Eye (tissue), 1 donor: ENCODE data around the gene NUDT1.

ENCODE experiments used
- DNase-seq: peaks from one replicate; pipeline ENCODE4 v3.0.0-alpha.2; 2015

NUDT1 gene

DNA sequence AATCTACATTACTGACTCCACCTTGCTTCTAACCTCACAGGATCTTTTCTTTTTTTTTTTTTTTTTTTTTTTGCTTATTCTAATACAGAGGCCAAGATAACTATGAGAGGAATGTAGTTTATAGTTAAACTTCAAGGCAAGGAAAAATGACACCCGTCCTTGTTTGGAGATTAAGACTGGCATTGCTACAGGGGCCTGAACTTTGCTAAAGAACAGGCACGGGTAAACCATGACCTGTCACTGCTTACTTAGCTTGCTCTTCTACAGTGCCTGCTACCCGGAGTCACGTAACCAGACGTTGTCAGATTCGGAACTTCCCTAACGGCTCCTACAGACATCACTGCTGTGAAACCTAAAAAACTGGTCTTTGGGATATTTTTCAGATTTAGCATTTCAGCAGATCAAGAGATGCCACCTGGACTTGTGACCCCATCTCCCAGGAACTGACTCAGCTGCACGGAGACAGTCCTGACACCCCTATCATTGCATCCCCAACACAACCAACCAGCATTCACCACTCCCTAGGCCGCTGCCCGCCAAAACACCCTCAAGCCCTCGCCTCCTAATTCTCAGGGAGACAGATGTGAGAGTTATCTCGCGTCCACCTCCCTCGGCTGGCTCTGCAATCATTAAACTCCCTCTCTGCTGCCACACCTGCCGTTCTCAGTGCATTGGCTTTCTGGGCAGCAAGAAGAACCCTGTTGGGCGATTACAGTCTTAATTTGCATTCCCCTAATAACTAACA is 36.8 kb upstream of the NUDT1 start:
- no peak for DNase-seq

DNA sequence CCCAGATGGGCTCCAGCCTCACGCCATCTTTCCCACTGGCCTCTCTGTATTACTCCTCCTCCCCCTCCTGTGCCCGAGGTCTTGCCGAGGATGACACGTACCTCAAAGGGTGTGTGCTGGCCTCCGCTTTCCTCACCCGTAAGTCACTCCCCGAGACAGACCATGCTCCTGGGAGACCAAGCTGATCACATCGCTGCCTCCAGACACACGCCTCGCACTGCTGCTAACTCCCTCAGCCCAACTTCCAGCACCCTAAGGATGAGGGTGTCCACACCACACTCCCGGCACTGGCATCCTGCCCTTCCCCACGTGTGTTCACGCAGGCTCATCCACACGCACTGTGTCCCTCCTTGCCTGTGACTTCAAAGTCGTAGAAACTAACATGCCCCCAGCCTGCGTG is 33.3 kb upstream of the NUDT1 start:
- no peak for DNase-seq

DNA sequence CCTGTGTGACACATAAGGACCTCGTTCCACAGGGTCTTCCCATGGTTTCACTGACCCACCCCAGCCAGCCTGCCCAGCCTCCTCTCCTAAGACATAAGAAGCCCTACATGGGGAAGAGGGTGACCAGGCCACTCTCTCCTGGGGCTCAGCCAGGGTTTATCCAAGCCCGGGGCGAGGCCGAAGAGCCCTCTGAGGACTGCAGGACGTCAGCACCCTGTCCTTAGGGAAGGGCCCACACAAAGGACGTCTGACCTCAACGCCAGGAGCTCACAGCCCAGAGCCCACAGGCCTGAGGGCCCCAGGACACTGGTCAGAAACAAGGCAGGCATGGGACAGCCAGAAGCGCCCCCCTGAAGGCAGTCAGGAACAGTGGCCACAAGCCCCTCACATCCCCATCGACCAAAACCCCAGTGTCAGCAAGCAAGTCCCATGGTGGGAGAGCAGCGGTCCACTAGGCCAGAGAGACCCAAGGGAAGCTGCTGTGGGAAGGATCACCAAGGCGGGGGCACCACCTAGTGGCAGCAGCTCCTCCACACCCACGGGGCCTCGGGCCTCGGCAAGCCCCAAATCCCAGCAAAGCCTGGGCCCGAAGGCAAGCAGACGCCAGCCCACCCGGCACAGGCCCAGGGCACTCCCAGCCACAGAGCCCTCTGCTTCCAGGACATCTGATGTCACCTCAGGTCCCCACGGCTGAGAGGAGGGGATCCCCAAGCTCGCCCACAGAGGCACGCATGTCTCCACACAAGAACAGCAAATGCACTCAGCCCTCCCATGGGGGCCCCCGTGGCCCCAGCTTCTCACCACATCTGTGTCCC is 32.7 kb upstream of the NUDT1 start:
- peak; percentile 92 for DNase-seq

DNA sequence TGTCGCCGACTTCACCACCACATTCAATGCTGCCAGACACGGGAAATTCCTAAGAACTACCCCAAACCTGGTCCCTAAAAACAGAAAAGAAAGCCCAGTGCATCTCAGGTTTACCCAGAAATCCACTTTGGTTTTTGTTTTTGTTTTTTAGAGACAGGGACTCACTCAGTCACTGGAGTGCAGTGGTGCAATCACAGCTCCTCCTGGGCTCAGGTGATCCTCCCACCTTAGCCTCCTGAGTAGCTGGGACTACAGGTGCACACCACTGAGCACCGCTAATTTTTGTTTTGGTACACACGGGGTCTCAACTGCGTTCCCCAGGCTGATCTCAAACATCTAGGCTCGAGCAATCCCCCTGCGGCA is 32.1 kb upstream of the NUDT1 start:
- no peak for DNase-seq

DNA sequence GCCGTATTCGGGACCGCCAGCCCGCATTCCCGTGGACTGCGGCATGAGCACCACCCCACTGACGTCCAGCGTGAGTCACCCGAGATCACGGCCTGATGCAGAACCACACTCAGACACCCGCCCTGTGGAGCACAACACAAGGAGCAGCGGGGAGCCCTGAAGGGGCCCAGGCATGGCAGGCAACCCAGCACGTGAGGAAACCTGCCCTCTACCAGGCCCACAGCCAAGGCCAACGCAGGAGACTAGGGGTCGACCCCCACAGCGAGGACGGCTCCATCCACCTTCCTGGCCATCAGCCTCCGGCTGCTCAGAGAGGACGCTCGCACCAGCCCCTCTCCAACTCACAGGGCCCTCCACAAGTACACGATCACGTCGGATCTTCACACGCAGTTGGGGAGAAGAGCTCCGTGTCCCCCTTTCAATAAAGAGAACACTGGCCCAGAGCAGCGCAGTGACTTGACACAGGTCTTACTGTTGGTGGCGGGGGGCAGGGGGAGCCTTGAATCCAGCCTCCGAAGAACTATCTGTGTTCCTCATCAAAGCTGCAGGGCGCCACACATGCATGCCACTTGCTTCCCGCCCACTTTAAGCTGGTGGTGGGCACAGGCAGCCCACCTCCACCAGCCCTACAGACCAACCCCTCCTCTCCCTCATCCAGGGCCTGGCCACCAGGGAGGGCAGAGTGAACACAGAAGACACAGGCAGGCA is 31.3 kb upstream of the NUDT1 start:
- no peak for DNase-seq

DNA sequence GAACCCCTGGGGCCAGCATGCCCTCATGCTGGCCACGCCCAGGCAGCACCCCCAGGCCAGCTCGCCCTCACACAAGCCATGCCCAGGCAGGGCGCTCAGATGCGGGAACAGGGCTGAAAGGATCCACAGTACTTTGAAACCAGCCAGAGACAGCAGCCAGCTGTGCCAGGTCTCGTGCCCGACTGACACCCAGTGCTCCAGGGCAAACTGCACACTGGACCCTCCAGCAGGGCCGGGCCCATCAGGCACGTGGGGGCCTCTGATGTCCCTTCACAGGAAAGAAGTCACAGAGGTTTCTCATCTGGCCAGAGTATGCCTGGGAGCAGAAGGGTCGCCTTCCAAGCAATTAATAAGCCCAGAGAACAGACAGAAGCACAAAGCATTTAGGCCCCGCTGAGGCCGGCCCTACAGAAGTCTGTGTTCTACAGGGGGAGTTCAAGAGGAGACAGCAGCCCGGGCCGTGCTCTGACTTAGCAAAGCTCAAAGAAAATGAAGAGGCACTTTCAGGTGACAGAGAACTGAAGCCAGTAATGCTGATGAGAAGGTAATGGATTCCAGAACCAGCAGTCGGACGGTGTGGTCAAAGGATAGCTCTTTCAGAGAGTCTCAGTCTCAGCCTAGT is 30.7 kb upstream of the NUDT1 start:
- no peak for DNase-seq

DNA sequence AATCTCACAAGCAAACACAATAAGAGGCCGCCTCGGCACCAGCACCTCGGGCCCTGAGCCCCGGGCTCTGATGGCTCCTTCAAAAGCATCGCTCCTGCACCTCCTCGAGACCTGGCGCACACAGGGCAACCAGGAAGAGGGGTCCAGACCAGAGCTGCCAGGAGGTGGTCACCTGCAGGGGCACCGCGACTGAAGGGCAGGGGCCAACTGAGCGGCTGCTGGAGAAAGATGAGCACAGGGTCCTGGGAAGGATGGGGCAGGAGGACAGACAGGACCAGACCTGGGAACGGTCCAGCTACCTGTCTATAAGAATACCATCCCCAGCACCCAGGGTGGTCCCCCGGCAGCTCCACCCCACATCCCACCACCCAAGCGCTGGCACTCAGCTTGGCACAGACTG is 30.1 kb upstream of the NUDT1 start:
- DNase-seq: no peak

DNA sequence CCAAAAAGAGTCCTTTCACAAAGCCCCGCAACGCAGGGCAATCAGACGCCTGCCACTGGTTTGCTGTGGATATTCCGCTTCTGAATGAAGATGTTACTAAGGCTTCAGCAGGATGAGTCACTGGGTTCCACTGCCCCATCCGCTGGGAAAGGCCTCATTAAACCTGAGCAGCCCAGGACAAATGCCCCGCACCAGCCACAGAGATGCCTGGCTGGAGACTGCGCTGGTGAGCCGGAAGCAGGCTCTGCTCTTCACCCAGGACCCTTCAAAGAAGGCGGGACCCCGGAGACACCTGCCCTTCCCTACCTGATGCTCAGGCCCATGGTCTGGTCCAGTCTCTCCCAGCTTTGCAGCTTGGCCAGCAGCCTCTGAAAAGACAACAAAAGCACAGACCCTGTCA is 29.1 kb upstream of the NUDT1 start:
- no peak for DNase-seq

DNA sequence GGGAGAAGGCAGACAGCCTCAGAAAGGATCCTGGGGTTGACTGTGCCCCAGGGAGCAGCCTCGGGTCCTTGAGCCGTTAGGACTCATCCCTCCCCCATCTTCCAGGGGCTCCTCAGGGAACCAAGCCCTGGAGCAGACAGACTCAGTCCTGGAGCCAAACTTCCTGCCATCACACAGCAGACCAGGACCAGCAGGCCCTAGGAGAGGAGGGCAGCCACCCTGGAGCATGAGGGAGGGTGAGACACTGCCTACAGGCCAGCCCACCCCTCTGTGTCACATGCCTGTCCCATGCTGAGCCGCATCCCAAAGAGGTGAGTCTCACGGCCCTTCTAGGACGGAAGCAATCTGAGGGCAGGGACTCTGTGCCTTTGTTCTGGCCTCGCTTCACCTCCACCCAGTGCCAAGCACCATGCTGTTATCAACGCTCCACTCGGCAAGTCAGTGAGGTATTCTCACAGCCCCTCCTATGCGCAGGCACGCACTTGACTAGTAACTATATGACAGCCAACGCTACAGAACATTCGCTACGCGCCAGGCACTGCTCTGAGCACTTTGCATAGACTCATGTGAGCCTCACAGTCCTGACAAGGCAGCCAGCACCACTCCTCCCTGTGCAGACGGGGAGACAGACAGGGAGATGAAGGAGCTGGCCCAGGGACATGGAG is 28.3 kb upstream of the NUDT1 start:
- no peak for DNase-seq

DNA sequence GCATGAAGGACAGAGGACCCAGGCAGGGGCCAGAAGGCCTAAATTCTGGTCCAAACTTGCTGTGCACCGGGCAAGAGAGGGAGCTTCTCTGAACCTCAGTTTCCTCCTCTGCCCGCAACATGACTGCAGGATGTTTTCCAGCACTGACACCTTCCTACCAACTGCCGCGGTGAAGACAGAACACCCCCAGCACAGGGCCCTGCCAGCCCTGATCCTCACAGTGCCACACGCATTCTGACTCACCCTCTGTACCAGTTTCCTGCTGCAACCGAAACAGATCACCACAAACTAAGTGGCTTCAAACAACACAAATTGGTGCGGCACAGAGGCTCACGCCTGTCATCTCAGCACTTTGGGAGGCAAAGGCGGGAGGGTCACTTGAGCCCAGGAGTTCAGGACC is 27.4 kb upstream of the NUDT1 start:
- DNase-seq: no peak

DNA sequence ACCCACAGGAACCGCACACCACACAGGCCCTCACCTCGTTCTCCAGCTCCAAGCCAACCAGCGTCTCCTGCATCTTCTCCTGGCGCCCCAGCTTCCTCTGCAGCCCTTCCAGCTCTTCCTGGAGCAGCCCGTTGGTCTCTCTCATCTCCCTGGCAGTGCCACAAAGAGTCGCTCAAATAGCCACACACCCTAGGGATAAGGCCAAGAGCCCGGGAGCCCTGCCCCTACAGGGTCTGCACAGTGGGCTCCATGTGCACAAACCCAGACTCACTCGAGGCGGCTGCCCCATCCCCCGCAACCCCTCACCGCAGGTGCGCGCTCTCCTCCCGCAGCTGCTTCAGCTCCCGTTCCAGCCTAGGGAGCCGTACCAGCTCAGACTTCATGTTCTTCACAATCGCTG is 26.2 kb upstream of the NUDT1 start:
- no peak for DNase-seq

DNA sequence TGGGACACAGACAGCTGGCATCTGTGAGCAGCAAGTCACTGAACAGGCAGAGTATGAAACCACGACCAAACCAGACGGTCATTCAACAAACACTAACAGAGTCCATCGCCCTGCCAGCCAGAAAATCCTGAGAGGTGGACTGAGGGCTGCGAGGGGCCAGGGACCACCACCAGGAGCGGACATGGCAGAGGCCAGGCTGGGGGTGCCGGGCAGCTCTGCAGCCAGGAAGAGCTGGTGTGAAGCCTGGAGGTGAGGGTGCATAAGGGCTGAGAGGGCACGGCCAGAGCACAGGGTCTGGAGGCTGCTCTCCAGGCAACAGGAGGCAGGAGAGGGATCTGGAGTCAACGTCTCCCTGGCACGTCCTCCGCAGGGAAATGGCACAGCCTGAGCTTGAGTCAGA is 24.8 kb upstream of the NUDT1 start:
- DNase-seq: no peak

DNA sequence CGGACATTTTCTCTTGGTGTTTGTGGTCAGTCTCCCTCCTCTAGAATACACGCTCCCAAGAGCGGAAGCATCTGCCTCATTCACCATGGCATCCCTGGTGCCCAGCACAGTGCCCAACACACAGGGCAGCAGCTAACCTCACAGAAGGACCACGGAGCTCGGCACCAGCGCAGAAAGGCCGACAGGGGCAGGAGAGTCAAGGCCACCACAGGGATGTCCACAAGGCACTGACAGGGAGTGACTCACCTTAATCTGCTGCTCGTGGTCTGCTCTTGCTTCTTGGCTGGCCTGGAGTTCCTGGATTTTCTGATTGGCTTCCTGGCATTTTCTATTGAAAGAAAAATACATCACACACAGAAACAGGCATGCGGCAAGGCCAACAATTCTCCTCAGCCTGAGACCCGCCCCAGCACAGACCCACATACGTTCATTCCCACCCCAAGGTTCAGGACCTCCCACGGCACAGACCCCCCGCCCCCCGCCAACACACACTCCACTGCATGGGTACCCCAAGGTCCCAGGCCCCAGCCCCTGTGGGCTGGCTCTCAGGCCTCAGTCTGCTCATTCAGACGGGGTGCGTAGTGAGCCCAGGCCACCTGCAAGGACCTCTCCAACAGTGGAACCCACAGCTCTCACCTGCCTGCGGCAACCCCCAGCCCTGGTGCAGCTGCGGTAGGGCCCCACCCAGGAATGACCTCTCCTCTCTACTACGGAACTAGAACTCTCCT is 24.1 kb upstream of the NUDT1 start:
- DNase-seq: no peak

DNA sequence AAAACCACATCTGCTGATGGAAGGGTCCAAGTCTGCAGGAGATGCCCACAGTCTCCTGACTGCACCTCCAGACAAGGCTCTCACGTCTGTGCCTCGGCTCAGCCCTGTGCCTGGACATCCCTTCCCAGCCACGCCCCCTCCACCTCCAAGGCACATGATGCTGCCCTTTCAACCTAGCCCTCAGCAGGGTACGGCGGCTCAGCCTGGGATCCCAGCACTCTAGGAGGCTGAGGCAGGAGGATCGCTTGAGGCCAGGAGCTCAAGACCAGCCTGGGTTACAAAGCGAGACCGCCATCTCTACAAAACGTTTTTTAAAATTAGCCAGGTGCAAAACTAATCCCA is 23.6 kb upstream of the NUDT1 start:
- no peak for DNase-seq

DNA sequence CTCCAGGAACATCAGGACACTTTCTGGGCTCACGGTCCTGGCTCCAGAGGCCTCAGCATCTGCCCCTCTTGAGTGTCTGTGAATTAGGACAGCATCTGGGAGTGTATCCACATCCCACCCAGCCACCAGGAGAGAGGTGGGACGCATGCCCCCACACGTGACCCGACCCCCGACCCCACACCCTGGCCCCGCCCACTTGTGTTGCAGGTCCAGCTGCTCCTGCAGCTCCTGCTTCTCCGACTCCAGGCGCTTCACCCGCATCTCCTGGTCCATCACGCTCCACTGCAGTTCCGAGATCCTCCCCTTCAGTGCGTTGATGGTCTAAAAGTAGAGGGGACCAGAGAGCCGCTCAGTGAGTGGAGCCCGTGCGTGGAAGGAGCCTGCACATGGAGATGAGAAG is 22.9 kb upstream of the NUDT1 start:
- no peak for DNase-seq

DNA sequence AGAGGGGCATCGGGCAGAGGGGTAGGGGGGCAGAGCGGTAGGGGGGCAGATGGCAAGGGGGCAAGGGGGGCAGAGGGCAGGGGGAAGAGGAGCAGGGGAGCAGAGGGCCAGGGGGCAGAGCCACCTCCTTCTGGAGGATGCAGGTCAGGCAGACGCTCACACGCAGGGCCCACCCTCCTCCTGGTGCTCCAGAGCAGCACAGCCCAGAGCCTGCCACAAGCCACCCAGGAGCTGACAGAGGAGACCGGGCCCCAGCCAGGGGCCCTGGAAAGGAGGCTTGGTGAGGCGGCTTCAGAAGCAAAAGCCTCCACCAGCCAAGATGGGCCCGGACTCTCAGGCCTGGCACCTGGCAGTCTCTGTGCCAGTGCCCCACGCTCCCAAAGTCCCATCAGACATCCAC is 22.4 kb upstream of the NUDT1 start:
- DNase-seq: no peak

DNA sequence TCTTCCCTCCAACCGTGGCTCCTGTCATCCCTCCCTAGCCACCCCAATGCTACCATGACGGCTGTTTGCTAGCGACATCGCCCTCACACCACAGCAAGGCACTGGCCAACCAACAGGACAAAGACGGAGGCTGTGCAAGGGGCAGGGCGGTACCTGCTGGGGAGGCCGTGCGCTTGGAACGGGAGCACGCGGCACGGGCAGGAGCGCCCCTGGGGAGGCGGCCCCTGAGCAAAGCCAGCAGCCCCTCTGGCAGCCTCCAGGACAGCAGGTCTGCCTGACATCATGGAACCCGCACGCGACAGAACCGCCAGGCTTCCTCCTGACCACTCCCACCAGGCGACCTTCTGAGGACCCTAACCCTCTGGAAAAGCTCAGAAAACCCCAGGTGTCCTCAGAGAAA is 22.0 kb upstream of the NUDT1 start:
- DNase-seq: no peak

DNA sequence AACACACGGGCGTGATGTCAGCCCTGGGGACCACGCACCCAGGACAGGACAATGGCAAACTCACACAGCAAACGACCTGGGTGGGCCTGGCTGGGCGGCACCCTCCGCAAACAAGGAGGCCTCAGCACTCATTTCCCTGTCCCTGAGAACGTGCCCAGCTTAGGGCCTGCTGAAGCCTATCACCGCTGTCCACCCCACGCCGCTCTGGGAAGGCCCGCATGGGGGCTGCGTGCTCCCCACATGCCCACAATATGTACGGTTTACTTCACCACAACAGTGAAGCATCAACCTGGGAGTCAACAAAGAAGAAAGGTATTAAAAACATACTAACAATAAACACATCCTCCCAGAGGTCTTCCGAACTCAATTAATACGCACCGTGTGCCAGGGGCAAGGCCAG is 21.5 kb upstream of the NUDT1 start:
- DNase-seq: no peak

DNA sequence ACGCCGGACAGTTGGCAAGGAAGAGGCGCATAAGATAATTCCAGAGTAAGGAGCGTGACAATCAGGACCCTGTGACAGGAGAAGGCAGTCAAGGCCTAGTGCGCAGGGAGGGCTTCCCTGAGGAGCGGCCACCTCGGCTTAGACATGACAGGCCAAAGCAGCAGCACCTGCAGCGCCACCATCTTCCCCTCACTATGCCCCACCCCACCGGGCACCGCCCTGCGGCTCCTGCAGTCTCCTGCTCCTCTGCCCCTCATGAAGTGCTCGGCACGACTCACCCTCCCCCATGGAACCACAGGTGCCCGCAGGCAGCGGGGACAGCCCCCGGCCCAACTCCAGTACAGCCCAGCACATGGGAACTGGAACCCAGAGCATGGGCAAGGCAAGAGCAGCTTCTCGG is 21.1 kb upstream of the NUDT1 start:
- no peak for DNase-seq

DNA sequence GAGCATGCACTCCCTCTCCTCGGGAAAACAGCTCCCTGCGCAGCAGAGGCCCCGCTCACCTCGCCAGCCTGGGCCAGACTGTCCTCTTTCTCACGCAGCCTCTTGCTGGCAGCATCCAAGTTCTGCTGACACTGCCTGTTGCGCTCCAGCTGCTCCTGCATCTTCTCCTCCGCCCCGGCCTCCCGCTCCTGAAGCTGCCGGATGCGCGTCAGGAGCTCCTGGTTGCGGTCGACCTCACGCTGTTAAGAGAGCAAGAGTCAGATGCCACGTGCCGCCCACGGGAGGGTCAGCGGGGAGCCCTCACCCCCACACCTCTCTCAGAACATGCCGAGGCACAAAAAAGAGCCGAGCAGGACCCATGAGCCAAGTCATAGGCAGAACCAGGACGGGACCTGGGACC is 19.5 kb upstream of the NUDT1 start:
- DNase-seq: no peak

DNA sequence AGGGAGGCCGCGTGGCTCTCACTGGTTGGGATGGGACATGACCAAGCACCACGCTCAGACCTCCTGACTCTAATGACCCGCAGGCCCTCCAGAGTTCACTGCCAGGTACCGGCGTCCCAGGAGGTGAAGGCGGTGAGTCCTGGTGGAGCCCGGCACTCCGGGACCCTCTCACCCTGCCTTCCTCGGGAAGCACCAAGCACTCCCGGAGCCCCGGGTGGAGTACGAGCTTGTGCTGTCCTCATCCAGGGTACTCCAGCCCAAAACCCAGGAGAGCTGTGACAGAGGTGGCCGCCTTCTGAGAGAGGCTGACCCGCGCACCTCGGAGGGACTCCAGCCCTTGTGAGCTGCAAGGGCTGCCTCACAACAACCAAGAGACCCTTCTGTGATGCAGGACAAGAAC is 18.7 kb upstream of the NUDT1 start:
- no peak for DNase-seq

DNA sequence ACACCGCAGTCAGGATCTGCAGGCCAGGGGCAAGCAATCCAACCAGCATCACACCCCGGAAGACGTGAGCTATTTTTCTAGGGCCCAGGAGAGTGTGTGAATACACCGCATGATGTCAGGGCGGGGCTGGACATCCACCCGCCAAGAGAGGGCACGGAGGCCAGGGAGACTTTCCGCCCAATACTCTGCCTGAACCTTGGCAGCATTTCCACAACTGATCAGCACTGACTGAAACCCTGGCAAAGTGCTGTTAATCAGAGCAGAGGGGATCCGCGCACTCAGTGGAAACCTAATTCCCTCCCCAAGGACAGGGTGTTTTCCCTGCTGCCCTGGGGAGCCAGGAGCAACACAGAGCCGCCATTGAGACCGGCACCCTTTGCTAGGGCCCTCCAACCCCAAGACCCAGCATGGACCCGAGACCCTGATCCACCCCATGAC is 17.5 kb upstream of the NUDT1 start:
- no peak for DNase-seq
